Measurements from ENCODE around the gene CIAO2A. TPM values are rescaled to one million over a fixed set of nuclear protein-coding genes. Genes with fewer than 3 reads are reported as not detected.
"Not testable (repeated sequence)": the region's sequence is repeated elsewhere in the genome, so short reads cannot be mapped to it uniquely, and the experiment has no call there.

CIAO2A gene
- total and polyA plus RNA-seq, 2 experiments from 2014 or later = 228 to 256 TPM

DNA sequence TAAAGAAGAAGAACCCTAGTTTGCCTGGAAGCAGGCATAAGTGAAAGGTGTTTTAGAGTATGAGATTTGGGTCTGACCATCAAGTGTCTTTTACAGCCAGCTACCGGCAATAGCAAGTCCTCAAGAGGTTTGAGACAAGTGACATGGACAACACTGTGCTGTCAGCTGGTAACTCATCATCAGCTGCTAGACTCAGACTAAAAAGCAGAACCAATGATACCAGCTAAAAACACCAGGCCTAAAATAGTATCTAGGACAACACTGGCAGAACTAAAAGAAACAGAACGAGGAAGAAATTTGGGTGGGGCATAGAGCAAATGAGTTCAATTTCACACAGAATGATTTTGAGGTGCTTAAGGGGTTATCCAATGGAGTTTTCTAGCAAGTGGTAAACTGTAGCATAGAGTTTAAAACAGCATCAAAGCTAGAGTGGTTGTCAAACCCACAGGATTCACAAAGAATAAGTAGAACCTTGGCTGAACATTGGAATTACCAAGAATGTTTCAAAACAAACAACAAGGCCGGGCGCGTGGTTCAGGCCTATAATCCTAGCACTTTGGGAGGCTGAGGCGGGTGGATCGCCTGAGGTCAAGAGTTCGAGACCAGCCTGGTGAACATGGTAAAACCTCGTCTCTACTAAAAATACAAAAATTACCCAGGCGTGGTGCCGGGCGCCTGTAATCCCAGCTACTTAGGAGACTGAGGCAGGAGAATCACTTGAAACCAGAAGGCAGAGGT lies 3.9 kb downstream of the CIAO2A start:
- WGBS (ENCODE audit: low lambda C conversion rate, missing lambda C conversion rate) = 94% methylated on average over 12 of the region's 12 CpGs
- H3K36me3 ChIP-seq (replicated peaks; ENCODE audit: insufficient read depth, low read depth) = no peaks in the 10 kb centered on the region
- H2AFZ ChIP-seq = no peak overlapping the region
- H3K9me2 ChIP-seq (replicated peaks; ENCODE audit: insufficient read depth) = no peaks in the 10 kb centered on the region
- no peak overlapping the region for H3K4me3 ChIP-seq
- no peaks in the 10 kb centered on the region for H3K9me3 ChIP-seq (ENCODE audit: low read depth)
- no peak overlapping the region for H3K27ac ChIP-seq
- no peaks in the 10 kb centered on the region for H3K27me3 ChIP-seq
- no peak for DNase-seq (ENCODE audit: low spot score)
- H3K4me2 ChIP-seq = no peak overlapping the region
- TF ChIP-seq EZH2 (IDR thresholded peaks at IDR 0.05; ENCODE audit: borderline replicate concordance) (no peak), EZH2phosphoT487 (IDR thresholded peaks at IDR 0.05; ENCODE audit: low read depth, severe bottlenecking, unreplicated experiment) (no peak)
- TF ChIP-seq, protein P1, sequence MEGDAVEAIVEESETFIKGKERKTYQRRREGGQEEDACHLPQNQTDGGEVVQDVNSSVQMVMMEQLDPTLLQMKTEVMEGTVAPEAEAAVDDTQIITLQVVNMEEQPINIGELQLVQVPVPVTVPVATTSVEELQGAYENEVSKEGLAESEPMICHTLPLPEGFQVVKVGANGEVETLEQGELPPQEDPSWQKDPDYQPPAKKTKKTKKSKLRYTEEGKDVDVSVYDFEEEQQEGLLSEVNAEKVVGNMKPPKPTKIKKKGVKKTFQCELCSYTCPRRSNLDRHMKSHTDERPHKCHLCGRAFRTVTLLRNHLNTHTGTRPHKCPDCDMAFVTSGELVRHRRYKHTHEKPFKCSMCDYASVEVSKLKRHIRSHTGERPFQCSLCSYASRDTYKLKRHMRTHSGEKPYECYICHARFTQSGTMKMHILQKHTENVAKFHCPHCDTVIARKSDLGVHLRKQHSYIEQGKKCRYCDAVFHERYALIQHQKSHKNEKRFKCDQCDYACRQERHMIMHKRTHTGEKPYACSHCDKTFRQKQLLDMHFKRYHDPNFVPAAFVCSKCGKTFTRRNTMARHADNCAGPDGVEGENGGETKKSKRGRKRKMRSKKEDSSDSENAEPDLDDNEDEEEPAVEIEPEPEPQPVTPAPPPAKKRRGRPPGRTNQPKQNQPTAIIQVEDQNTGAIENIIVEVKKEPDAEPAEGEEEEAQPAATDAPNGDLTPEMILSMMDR (IDR thresholded peaks at IDR 0.05; ENCODE audit: poor library complexity) = no peak
- peaks cover 8% of the 10 kb centered on the region for H3K4me1 ChIP-seq (ENCODE audit: insufficient read depth)
- peaks cover 66% of the 10 kb centered on the region for H3K79me2 ChIP-seq
- no peaks in the 10 kb centered on the region for H4K20me1 ChIP-seq (ENCODE audit: insufficient read depth, poor library complexity, severe bottlenecking)

GRCh38 chr15:64082757-64083156 lies 10.9 kb downstream of the CIAO2A start:
- 80% methylated on average over 3 of the region's 3 CpGs for WGBS (ENCODE audit: low lambda C conversion rate, missing lambda C conversion rate)

GRCh38 chr15:64073496-64073895 lies 20.1 kb downstream of the CIAO2A start:
- not testable (repeated sequence) for H2AFZ ChIP-seq; DNase-seq (ENCODE audit: low spot score); H3K9me3 ChIP-seq (ENCODE audit: low read depth); H3K36me3 ChIP-seq (replicated peaks; ENCODE audit: insufficient read depth, low read depth); H3K27me3 ChIP-seq; H4K20me1 ChIP-seq (ENCODE audit: insufficient read depth, poor library complexity, severe bottlenecking); H3K9me2 ChIP-seq (replicated peaks; ENCODE audit: insufficient read depth); H3K4me2 ChIP-seq; H3K4me3 ChIP-seq
- peaks cover 12% of the 10 kb centered on the region for H3K79me2 ChIP-seq
- WGBS (ENCODE audit: low lambda C conversion rate, missing lambda C conversion rate) = 95% methylated on average over 2 of the region's 2 CpGs
- H3K27ac ChIP-seq = peak overlapping the region; percentile 92
- H3K4me1 ChIP-seq (ENCODE audit: insufficient read depth) = peaks cover 11% of the 10 kb centered on the region

More at GRCh38 chr15:64082757-64083156, 10.9 kb downstream of the CIAO2A start:
- Histone ChIP-seq H3K36me3 (replicated peaks; ENCODE audit: insufficient read depth, low read depth) (no peaks in the 10 kb centered on the region), H3K4me1 (ENCODE audit: insufficient read depth) (no peaks in the 10 kb centered on the region), H4K20me1 (ENCODE audit: insufficient read depth, poor library complexity, severe bottlenecking) (no peaks in the 10 kb centered on the region), H3K4me3 (no peak overlapping the region), H3K4me2 (no peak overlapping the region), H3K79me2 (peaks cover 43% of the 10 kb centered on the region), H3K27ac (no peak overlapping the region), H3K9me3 (ENCODE audit: low read depth) (no peaks in the 10 kb centered on the region), H3K27me3 (no peaks in the 10 kb centered on the region), H2AFZ (no peak overlapping the region), H3K9me2 (replicated peaks; ENCODE audit: insufficient read depth) (no peaks in the 10 kb centered on the region)
- TF ChIP-seq EZH2 (IDR thresholded peaks at IDR 0.05; ENCODE audit: borderline replicate concordance) = no peak
- TF ChIP-seq, protein P1 (IDR thresholded peaks at IDR 0.05; ENCODE audit: poor library complexity) = no peak
- TF ChIP-seq EZH2phosphoT487 (IDR thresholded peaks at IDR 0.05; ENCODE audit: low read depth, severe bottlenecking, unreplicated experiment) = no peak
- DNase-seq (ENCODE audit: low spot score) = no peak

DNA sequence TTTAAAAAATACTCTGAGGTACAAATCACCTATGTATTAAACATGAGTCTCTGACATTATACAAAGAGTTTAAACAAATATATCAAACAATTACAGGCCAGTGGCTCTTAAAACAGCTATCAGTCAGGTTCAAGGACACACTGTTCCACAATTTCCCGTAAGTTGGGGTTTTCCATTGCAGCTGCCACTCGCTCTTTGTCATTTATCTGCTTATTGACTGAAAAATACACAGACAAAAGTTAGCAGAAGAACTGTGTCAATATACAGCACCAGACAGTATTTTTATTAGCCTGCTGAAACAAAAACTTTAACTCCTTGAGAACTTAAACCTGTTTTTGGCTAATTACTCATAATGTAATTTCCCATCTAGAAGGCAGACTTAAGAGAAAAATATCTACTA lies 20.8 kb downstream of the CIAO2A start:
- peak; percentile 31 for DNase-seq (ENCODE audit: low spot score)
- Histone ChIP-seq H3K9me2 (replicated peaks; ENCODE audit: insufficient read depth) (no peaks in the 10 kb centered on the region), H3K4me3 (no peak overlapping the region), H3K4me1 (ENCODE audit: insufficient read depth) (peaks cover 11% of the 10 kb centered on the region), H3K36me3 (replicated peaks; ENCODE audit: insufficient read depth, low read depth) (no peaks in the 10 kb centered on the region), H3K27me3 (no peaks in the 10 kb centered on the region), H3K27ac (peak overlapping the region; percentile 92), H3K4me2 (peak overlapping the region; percentile 23), H4K20me1 (ENCODE audit: insufficient read depth, poor library complexity, severe bottlenecking) (no peaks in the 10 kb centered on the region), H3K9me3 (ENCODE audit: low read depth) (no peaks in the 10 kb centered on the region), H3K79me2 (peaks cover 8% of the 10 kb centered on the region), H2AFZ (no peak overlapping the region)
- no peak for TF ChIP-seq EZH2 (IDR thresholded peaks at IDR 0.05; ENCODE audit: borderline replicate concordance)
- no peak for TF ChIP-seq EZH2phosphoT487 (IDR thresholded peaks at IDR 0.05; ENCODE audit: low read depth, severe bottlenecking, unreplicated experiment)
- TF ChIP-seq, protein P1 (IDR thresholded peaks at IDR 0.05; ENCODE audit: poor library complexity) = no peak
- WGBS (ENCODE audit: low lambda C conversion rate, missing lambda C conversion rate) = 61% methylated on average over 2 of the region's 2 CpGs
